HG03139 (cell line): ENCODE measurements around the gene FAR1.

Source experiments
- ATAC-seq: cut with Tn5 transposase; IDR thresholded peaks from one replicate; pipeline ENCODE4 v1.9.1; 2021; ENCODE audit not compliant: unreplicated experiment

Gene FAR1

DNA sequence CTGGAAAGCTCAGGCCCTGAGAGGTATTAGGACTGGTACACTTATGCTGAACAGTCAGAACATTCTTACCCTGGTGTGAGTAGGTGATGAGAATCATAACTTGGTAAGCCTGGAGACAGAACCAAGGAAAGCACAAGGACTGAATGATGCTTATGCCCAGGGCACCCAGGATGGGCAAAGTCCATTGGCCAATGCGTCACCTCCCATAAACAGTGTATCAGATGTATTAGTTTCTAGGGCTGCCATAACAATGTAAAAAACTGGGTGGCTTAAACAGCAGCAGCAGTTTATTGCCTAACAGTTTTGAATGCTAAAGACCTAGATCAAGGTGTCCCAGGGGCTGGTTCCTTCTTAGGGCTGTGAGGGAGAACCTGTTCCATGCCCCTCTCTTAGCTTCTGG is 107.0 kb downstream of the FAR1 start:
- ATAC-seq, result no peak

DNA sequence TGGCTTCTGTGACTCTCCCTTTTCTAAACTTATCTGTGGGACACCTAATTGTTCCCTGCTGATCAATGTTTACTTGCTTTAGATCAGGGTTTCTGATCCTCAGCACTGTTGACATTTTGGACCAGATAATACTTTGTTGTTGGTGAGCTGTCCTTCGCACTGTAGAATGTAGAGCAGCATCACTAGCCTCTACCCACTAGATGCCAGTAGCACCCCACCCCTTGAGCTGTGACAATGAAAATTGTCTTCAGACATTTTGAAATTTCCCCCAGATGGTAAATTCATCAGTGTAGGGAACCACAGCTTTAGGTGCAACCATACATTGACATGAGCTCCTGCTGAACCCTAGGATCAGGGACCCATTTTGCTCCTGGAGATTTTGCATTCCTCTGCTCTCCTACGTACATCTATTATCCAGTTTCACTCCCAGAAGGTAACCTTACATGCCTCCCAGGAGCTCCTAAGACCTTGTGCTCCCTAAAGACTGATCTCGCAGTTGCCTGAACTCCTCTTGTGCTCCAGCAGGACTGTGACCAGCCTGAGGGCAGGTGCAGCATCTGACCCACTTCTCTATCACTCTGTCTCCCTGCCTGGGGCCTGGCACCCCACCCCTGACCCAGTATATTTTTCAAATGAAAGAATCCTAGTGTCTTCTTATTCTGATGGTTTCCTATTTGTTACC is 107.8 kb downstream of the FAR1 start:
- ATAC-seq, result no peak

DNA sequence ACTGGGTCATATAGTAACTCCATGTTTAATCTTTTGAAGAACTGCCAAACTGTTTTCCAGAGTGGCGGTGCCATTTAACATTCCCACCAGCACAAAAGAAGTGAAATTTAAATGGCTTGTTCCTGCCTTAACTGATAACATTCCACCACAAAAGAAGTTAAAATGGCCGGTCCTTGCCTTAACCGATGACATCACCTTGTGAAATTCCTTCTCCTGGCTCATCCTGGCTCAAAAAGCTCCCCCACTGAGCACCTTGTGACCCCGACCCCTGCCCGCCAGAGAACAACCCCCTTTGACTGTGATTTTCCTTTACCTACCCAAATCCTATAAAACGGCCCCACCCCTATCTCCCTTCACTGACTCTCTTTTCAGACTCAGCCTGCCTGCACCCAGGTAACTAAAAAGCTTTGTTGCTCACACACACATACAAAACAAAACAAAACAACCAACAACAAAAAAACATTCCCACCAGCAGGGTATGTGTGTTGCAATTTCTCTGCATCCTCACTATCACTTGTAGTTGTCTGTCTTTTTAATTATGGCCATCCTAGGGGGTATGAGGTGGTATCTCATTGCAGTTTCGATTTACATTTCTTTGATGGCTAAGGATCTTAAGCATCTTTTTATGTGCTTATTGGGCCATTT is 109.0 kb downstream of the FAR1 start:
- no peak for ATAC-seq

DNA sequence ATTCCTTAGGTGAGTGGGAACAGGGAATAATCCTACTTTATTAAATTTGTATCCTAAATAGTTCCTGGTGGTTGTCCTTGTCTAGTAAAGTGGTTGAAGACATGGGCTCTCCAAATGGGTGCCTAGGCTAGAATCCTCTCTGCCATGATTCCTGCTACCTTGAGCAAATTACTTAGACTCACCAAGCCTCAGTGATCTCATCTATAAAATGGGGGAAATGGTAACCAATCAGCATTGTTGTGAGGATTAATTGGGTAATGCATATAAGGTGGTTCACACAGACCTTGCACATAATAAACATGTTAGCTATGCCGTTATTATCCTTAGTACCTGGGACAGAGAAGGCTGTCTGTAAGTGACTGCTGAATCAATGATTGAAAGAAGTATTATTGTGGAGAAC is 109.9 kb downstream of the FAR1 start:
- ATAC-seq, result no peak

DNA sequence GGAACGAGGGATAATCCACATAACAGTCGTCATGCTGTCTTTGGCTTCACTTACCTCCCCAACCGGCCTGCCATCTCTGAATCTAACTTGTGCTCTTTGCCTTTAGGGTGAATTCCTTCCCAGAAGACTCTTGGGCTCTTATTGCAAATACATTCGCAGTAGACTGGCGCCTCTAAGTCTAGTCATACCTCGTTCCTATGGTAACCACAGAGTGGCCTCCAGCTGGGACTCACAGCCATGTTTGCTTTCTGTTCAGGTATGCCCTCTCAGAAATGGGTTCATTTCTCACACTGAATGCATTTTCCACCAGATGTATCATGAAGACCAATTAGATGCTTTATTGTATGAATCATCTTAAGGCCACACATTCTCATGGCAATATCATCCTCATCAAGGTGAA is 112.7 kb downstream of the FAR1 start:
- ATAC-seq, result no peak
